OCI-LY1 (cell line): ENCODE data around the gene ANO2.

Experiments
- H2AFZ ChIP-seq: fragments of 200-600 bp; sonication (generic), shearing (Covaris generic); 2 replicates; pipeline ENCODE4 v1.6.0; 2014; ENCODE audit warnings: antibody characterized with exemption, mild to moderate bottlenecking, low read length
- H3F3A ChIP-seq: fragments of 200-600 bp; sonication (generic), shearing (Covaris generic); 2 replicates; pipeline ENCODE4 v1.6.0; 2014; ENCODE audit warnings: mild to moderate bottlenecking, antibody characterized with exemption, low read length, moderate library complexity; ENCODE audit not compliant: insufficient read depth
- H3K27ac ChIP-seq: fragments of 200-600 bp; sonication (generic); 2 replicates; pipeline ENCODE4 v1.5.1; 2014; ENCODE audit warnings: low read length, mixed run types, mild to moderate bottlenecking, low read depth; ENCODE audit not compliant: poor library complexity, severe bottlenecking
- H3K27me3 ChIP-seq: fragments of 200-600 bp; sonication (generic); 2 replicates; pipeline ENCODE4 v1.6.0; 2014; ENCODE audit warnings: antibody characterized with exemption, mild to moderate bottlenecking, low read length, moderate library complexity; ENCODE audit not compliant: insufficient read depth
- H3K36me3 ChIP-seq: fragments of 200-600 bp; sonication (generic); 2 replicates; pipeline ENCODE4 v1.6.1; 2014; ENCODE audit warnings: mild to moderate bottlenecking, antibody characterized with exemption, low read length, moderate library complexity, mixed read lengths; ENCODE audit not compliant: insufficient read depth
- H3K4me1 ChIP-seq: fragments of 200-600 bp; sonication (generic); 2 replicates; pipeline ENCODE4 v1.5.1; 2014; ENCODE audit warnings: mild to moderate bottlenecking, low read length, moderate library complexity; ENCODE audit not compliant: insufficient read depth, severe bottlenecking
- H3K4me2 ChIP-seq: fragments of 200-600 bp; sonication (generic), shearing (Covaris generic); 2 replicates; pipeline ENCODE4 v1.6.1; 2014; ENCODE audit warnings: low read length
- H3K4me3 ChIP-seq: fragments of 200-600 bp; sonication (generic); 2 replicates; pipeline ENCODE4 v1.5.1; 2014; ENCODE audit warnings: low read length, low read depth, mild to moderate bottlenecking, mixed read lengths; ENCODE audit not compliant: poor library complexity, severe bottlenecking
- H3K79me2 ChIP-seq: fragments of 200-600 bp; shearing (Covaris generic); 2 replicates; pipeline ENCODE4 v1.6.1; 2016; ENCODE audit warnings: mixed run types, low read length, mixed read lengths; ENCODE audit not compliant: insufficient read depth
- H3K9ac ChIP-seq: fragments of 200-600 bp; sonication (generic), shearing (Covaris generic); 2 replicates; pipeline ENCODE4 v1.6.1; 2014; ENCODE audit warnings: mild to moderate bottlenecking, low read length, mixed read lengths
- H3K9me2 ChIP-seq: fragments of 200-600 bp; sonication (generic), shearing (Covaris generic); 2 replicates; pipeline ENCODE4 v1.6.1; 2014; ENCODE audit warnings: low read depth, mild to moderate bottlenecking, low read length, mixed read lengths
- H3K9me3 ChIP-seq: fragments of 200-600 bp; shearing (Covaris generic); 2 replicates; pipeline ENCODE4 v1.6.1; 2014; ENCODE audit warnings: low read length, mixed read lengths
- H4K20me1 ChIP-seq: fragments of 200-600 bp; sonication (generic), shearing (Covaris generic); 2 replicates; pipeline ENCODE4 v1.6.0; 2016; ENCODE audit warnings: mild to moderate bottlenecking, low read length; ENCODE audit not compliant: insufficient read depth
- CTCF ChIP-seq: fragments of 200-600 bp; sonication (generic), shearing (Covaris generic); IDR thresholded peaks from 2 replicates; pipeline ENCODE4 v1.5.1; 2017; ENCODE audit warnings: mild to moderate bottlenecking, antibody characterized with exemption, low read length, moderate library complexity, mixed read lengths
- EZH2 ChIP-seq: fragments of 200-600 bp; sonication (generic), shearing (Covaris generic); IDR thresholded peaks from 2 replicates; pipeline ENCODE4 v1.8.0; 2017; ENCODE audit warnings: borderline replicate concordance, mixed run types, mild to moderate bottlenecking, antibody characterized with exemption, low read length, moderate library complexity, mixed read lengths

ANO2 gene

GRCh38 chr12:5549011-5549410 is 396.0 kb downstream of the ANO2 start:
- no peak for TF ChIP-seq CTCF
- TF ChIP-seq EZH2 = no peak
- Histone ChIP-seq H4K20me1 (no peaks in the 10 kb centered on the region), H3K9ac (no peak overlapping the region), H3K9me3 (no peaks in the 10 kb centered on the region), H3F3A (no peaks in the 10 kb centered on the region), H3K27me3 (no peaks in the 10 kb centered on the region), H3K4me1 (no peaks in the 10 kb centered on the region), H3K36me3 (no peaks in the 10 kb centered on the region), H3K9me2 (no peaks in the 10 kb centered on the region), H2AFZ (no peak overlapping the region), H3K4me2 (no peak overlapping the region), H3K79me2 (no peaks in the 10 kb centered on the region), H3K27ac (no peak overlapping the region), H3K4me3 (no peak overlapping the region)

GRCh38 chr12:5548152-5548943 is 396.7 kb downstream of the ANO2 start:
- Histone ChIP-seq H3K9ac (no peak overlapping the region), H3K4me2 (no peak overlapping the region), H3K27me3 (no peaks in the 10 kb centered on the region), H2AFZ (no peak overlapping the region), H3F3A (no peaks in the 10 kb centered on the region), H3K4me1 (no peaks in the 10 kb centered on the region), H3K36me3 (no peaks in the 10 kb centered on the region), H3K4me3 (no peak overlapping the region), H4K20me1 (no peaks in the 10 kb centered on the region), H3K27ac (no peak overlapping the region), H3K79me2 (no peaks in the 10 kb centered on the region), H3K9me3 (no peaks in the 10 kb centered on the region), H3K9me2 (no peaks in the 10 kb centered on the region)
- TF ChIP-seq CTCF (no peak), EZH2 (no peak)

- H3K9me2 ChIP-seq = no peaks in the 10 kb centered on the region
- H4K20me1 ChIP-seq = no peaks in the 10 kb centered on the region
- H3K27me3 ChIP-seq = no peaks in the 10 kb centered on the region
- no peak overlapping the region for H3K4me3 ChIP-seq
- no peaks in the 10 kb centered on the region for H3K4me1 ChIP-seq
- no peak overlapping the region for H3K9ac ChIP-seq
- no peak overlapping the region for H2AFZ ChIP-seq
- no peak overlapping the region for H3K4me2 ChIP-seq
- H3K36me3 ChIP-seq = no peaks in the 10 kb centered on the region
- no peaks in the 10 kb centered on the region for H3K79me2 ChIP-seq
- no peak overlapping the region for H3K27ac ChIP-seq
- H3K9me3 ChIP-seq = no peaks in the 10 kb centered on the region
- no peaks in the 10 kb centered on the region for H3F3A ChIP-seq
- TF ChIP-seq EZH2 (no peak), CTCF (no peak)
Measured at GRCh38 chr12:5546616-5547015, 398.4 kb downstream of the ANO2 start.
